ENCODE results near the gene FRY. TPM values are rescaled to one million over a fixed set of nuclear protein-coding genes. Genes with fewer than 3 reads are reported as not detected.

The FRY gene
- total and polyA plus RNA-seq, 10 of the 15 experiments (the other 5 are each of a cell fraction or from before 2014, with no cell fraction given) = 0.18 to 1.4 (median 0.30) TPM

DNA sequence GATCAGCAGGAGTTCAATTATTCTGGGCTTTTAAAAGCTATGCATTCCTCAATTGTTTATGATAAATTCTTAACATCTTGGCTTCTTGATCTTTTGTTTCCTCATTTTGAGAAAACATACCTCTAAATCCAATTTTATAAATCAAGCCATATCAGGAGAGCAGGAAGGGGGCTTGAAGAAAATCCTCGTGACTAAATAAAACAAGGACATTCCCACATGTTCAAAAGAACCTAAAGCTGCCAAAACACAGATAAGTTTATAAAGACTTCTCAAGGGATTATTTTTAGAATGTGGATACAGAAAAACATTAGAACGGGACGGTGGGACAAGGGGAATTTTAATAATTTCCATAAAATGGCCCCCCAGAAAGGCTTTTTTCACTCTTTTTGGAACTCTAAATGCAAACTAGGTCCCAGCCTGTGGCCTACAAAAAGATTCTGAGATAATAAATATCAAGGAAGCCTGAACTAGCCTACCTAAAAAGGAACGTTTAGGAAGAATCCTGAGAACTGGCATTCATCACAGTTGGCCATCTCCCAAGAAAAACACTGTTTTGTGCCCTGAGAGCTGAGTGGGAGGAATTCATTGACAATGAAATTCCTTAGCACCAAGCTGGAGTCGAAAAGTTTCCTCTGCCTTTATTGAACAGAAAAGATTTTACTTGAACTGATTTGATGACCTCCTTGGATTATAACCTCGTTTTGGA, 253.5 kb downstream of the FRY start:
- no peak overlapping the region for H2AFZ ChIP-seq (ENCODE audit: control insufficient read depth, low read depth, low read length)
- H3K4me1 ChIP-seq (ENCODE audit: control insufficient read depth, insufficient read depth, low read length) = no peaks in the 10 kb centered on the region
- intact Hi-C loops (cut with micrococcal nuclease; ENCODE audit: unreplicated experiment) (no loop called here), in situ Hi-C loops (cut with MboI) (no loop called here)
- no peaks in the 10 kb centered on the region for H3K36me3 ChIP-seq (ENCODE audit: control insufficient read depth in 2 of 2, insufficient read depth in 2 of 2, low read length in 1 of 2)
- POLR2A ChIA-PET = no interaction called here
- H3K27ac ChIP-seq (ENCODE audit: control insufficient read depth, insufficient read depth) = no peak overlapping the region
- H3K4me2 ChIP-seq (ENCODE audit: control insufficient read depth, insufficient read depth) = no peak overlapping the region
- H3K27me3 ChIP-seq (replicated peaks in 1 of 2; ENCODE audit: control insufficient read depth in 2 of 2, insufficient read depth in 2 of 2, low read length in 1 of 2) = no peaks in the 10 kb centered on the region
- DNase-seq (ENCODE audit: low read depth, low spot score) (no peak), ATAC-seq (no peak), FAIRE-seq (no peak)
- WGBS (ENCODE audit: insufficient coverage, insufficient replicate concordance, low lambda C conversion rate, missing lambda C conversion rate) = 16% methylated on average over 6 of the region's 6 CpGs
- RAD21 ChIA-PET (ENCODE audit: unreplicated experiment) = interaction anchor here (1.1 kb wide), 1 partner anchor 375 kb away, joined by 3 read pairs; no protein-coding TSS in a partner anchor
- BruUV-seq (replicated peaks) = no TSS peak
- no peak overlapping the region for H3K9ac ChIP-seq (ENCODE audit: control insufficient read depth, insufficient read depth, low read length)
- no peaks in the 10 kb centered on the region for H3K79me2 ChIP-seq (ENCODE audit: control insufficient read depth, insufficient read depth, low read length)
- CTCF ChIA-PET = interaction anchor here (1.0 kb wide), 1 partner anchor 17 kb away, joined by 7 read pairs; no protein-coding TSS in a partner anchor
- H3K9me3 ChIP-seq (replicated peaks; ENCODE audit: control insufficient read depth, insufficient read depth, low read length) = no peaks in the 10 kb centered on the region
- H4K20me1 ChIP-seq (ENCODE audit: control insufficient read depth, insufficient read depth) = no peaks in the 10 kb centered on the region
- SMC1A ChIA-PET (ENCODE audit: uncharacterized antibody, unreplicated experiment) = interaction anchor here (0.9 to 1.1 kb wide), 3 partner anchors 12 to 20 kb away, joined by 3 to 5 read pairs (median 4); no protein-coding TSS in a partner anchor
- TF ChIP-seq GATAD2B (conservative IDR thresholded peaks at IDR 0.05; ENCODE audit: low read depth) = no peak
- TF ChIP-seq BACH1 (IDR thresholded peaks at IDR 0.05; ENCODE audit: borderline replicate concordance) = no peak
- TF ChIP-seq, protein P1, sequence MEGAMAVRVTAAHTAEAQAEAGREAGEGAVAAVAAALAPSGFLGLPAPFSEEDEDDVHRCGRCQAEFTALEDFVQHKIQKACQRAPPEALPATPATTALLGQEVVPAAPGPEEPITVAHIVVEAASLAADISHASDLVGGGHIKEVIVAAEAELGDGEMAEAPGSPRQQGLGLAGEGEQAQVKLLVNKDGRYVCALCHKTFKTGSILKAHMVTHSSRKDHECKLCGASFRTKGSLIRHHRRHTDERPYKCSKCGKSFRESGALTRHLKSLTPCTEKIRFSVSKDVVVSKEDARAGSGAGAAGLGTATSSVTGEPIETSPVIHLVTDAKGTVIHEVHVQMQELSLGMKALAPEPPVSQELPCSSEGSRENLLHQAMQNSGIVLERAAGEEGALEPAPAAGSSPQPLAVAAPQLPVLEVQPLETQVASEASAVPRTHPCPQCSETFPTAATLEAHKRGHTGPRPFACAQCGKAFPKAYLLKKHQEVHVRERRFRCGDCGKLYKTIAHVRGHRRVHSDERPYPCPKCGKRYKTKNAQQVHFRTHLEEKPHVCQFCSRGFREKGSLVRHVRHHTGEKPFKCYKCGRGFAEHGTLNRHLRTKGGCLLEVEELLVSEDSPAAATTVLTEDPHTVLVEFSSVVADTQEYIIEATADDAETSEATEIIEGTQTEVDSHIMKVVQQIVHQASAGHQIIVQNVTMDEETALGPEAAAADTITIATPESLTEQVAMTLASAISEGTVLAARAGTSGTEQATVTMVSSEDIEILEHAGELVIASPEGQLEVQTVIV (IDR thresholded peaks at IDR 0.05; ENCODE audit: borderline replicate concordance, partially characterized antibody) = no peak
- no peak for TF ChIP-seq RAD21 (IDR thresholded peaks at IDR 0.05; ENCODE audit: insufficient read depth, low read depth, low read length)
- no peak for TF ChIP-seq CHD4 (IDR thresholded peaks at IDR 0.05)
- no peak overlapping the region for H3K4me3 ChIP-seq
